GM21825 (cell line): ENCODE measurements around the gene KIF25.

Experiments
- ATAC-seq: cut with Tn5 transposase; IDR thresholded peaks from one replicate; pipeline ENCODE4 v1.9.1; 2021; ENCODE audit warnings: mild to moderate bottlenecking, moderate library complexity; ENCODE audit not compliant: unreplicated experiment

Gene KIF25

GRCh38 chr6:168016176-168016620 is 18.7 kb downstream of the KIF25 start:
- ATAC-seq, result no peak

- ATAC-seq, result no peak
Measured at GRCh38 chr6:168016721-168017525, 19.5 kb downstream of the KIF25 start.

GRCh38 chr6:168017629-168018028 is 20.2 kb downstream of the KIF25 start:
- ATAC-seq, result no peak

- ATAC-seq, result no peak
Measured at GRCh38 chr6:168018664-168019063, 21.2 kb downstream of the KIF25 start.

- ATAC-seq, result no peak
Measured at GRCh38 chr6:168020242-168020641, 22.8 kb downstream of the KIF25 start.

- no peak for ATAC-seq
Measured at GRCh38 chr6:168021581-168021980, 24.1 kb downstream of the KIF25 start.

GRCh38 chr6:168022488-168023321 is 25.2 kb downstream of the KIF25 start:
- ATAC-seq, result no peak

- no peak for ATAC-seq
Measured at GRCh38 chr6:168024951-168025510, 27.6 kb downstream of the KIF25 start.

GRCh38 chr6:168025831-168026710 is 28.6 kb downstream of the KIF25 start:
- ATAC-seq, result no peak

- ATAC-seq, result no peak
Measured at GRCh38 chr6:168026925-168027324, 29.5 kb downstream of the KIF25 start.

GRCh38 chr6:168027521-168027920 is 30.1 kb downstream of the KIF25 start:
- ATAC-seq, result no peak

GRCh38 chr6:168028181-168028580 is 30.7 kb downstream of the KIF25 start:
- ATAC-seq, result no peak

- no peak for ATAC-seq
Measured at GRCh38 chr6:168029459-168030217, 32.2 kb downstream of the KIF25 start.

GRCh38 chr6:168030218-168030746 is 32.8 kb downstream of the KIF25 start:
- ATAC-seq, result no peak

- no peak for ATAC-seq
Measured at GRCh38 chr6:168030908-168031307, 33.4 kb downstream of the KIF25 start.

- ATAC-seq, result no peak
Measured at GRCh38 chr6:168031411-168031971, 34.0 kb downstream of the KIF25 start.

- ATAC-seq, result no peak
Measured at GRCh38 chr6:168032005-168032760, 34.7 kb downstream of the KIF25 start.

- no peak for ATAC-seq
Measured at GRCh38 chr6:168033791-168034190, 36.3 kb downstream of the KIF25 start.

GRCh38 chr6:168034537-168034936 is 37.1 kb downstream of the KIF25 start:
- ATAC-seq, result no peak
